GM21737 (cell line): ENCODE measurements around the gene BBX.

Experiments
- ATAC-seq: cut with Tn5 transposase; IDR thresholded peaks from one replicate; pipeline ENCODE4 v1.9.1; 2021; ENCODE audit warnings: mild to moderate bottlenecking, moderate library complexity; ENCODE audit not compliant: unreplicated experiment

The BBX gene

GRCh38 chr3:107794664-107795443, 272.1 kb downstream of the BBX start:
- no peak for ATAC-seq

- no peak for ATAC-seq
Measured at GRCh38 chr3:107795514-107796094, 272.8 kb downstream of the BBX start.

- no peak for ATAC-seq
Measured at GRCh38 chr3:107796791-107797190, 274.0 kb downstream of the BBX start.

GRCh38 chr3:107797586-107797985, 274.8 kb downstream of the BBX start:
- ATAC-seq = no peak

GRCh38 chr3:107798381-107798780, 275.6 kb downstream of the BBX start:
- ATAC-seq = no peak

- no peak for ATAC-seq
Measured at GRCh38 chr3:107800710-107801109, 277.9 kb downstream of the BBX start.

- no peak for ATAC-seq
Measured at GRCh38 chr3:107803170-107803569, 280.4 kb downstream of the BBX start.

- ATAC-seq = no peak
Measured at GRCh38 chr3:107806021-107806420, 283.3 kb downstream of the BBX start.

- no peak for ATAC-seq
Measured at GRCh38 chr3:107806536-107806935, 283.8 kb downstream of the BBX start.

- no peak for ATAC-seq
Measured at GRCh38 chr3:107810171-107811071, 287.7 kb downstream of the BBX start.

GRCh38 chr3:107813026-107813425, 290.3 kb downstream of the BBX start:
- no peak for ATAC-seq

GRCh38 chr3:107816107-107816506, 293.3 kb downstream of the BBX start:
- ATAC-seq = no peak

GRCh38 chr3:107817076-107817475, 294.3 kb downstream of the BBX start:
- no peak for ATAC-seq

- ATAC-seq = no peak
Measured at GRCh38 chr3:107818025-107818424, 295.3 kb downstream of the BBX start.

- no peak for ATAC-seq
Measured at GRCh38 chr3:107819656-107820055, 296.9 kb downstream of the BBX start.

GRCh38 chr3:107822308-107822707, 299.5 kb downstream of the BBX start:
- ATAC-seq = no peak

GRCh38 chr3:107824822-107825371, 302.1 kb downstream of the BBX start:
- ATAC-seq = no peak

GRCh38 chr3:107825556-107825955, 302.8 kb downstream of the BBX start:
- ATAC-seq = no peak

- ATAC-seq = no peak
Measured at GRCh38 chr3:107826727-107827126, 304.0 kb downstream of the BBX start.

- no peak for ATAC-seq
Measured at GRCh38 chr3:107829185-107829584, 306.4 kb downstream of the BBX start.

- ATAC-seq = no peak
Measured at GRCh38 chr3:107831590-107831989, 308.8 kb downstream of the BBX start.
